Subcutaneous adipose tissue (tissue), 4 donors: Measurements from ENCODE around the gene RFX4. TPM values are rescaled to one million over a fixed set of nuclear protein-coding genes. Genes with fewer than 3 reads are reported as not detected.

Experiments used
- total RNA-seq, 4 donors: library from RNA; depleted of rRNA; stranded (reverse); fragments of >200 nt; gene quantifications; one replicate each; pipeline ENCODE4 v1.1.0, GENCODE V29; 2016
- TF ChIP-seq, protein P1 (sequence below): fragments of 450-650 bp; IDR thresholded peaks from one replicate; pipeline ENCODE4 v1.5.1; 2016; ENCODE audit warnings: low read depth, mild to moderate bottlenecking, control low read depth, antibody characterized with exemption, moderate library complexity

The RFX4 gene
- total RNA-seq, 4 donors from 2014 or later: 0.38 TPM; not detected in 3

DNA sequence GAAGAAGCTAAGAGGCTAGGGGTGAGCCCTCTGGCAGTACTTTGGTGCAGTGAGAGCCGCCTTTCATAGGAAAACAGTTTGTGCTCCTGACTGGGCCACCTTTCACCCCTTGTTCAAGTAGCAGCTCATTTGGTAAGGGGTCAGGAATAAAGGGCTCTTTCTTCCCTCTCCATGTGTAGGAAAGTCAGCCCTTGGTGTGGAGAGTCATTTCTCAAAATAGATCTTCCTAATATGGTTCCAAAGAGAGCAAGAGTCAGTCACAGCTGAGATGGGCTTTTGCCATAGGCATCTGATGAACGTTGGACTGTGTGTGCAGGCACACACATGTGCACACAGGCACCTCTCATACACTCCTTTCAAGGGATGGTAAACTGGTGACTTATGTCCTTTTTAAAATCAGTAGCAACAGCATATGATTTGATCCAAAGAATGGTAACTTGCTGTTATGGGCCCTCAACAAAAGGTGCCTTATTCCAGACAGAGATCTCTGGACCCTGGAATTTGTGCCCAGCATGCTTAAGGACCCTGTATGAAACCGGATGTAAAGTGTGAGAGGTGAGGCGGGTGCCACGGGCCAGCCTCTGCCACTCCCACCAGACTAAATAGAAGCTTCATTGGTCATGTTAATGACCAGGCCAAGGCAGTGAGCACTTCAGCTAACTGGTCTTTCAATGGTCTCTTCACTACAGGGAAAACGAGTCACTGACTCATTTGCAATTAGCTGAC is 175.0 kb downstream of the RFX4 start:
- TF ChIP-seq, protein P1, sequence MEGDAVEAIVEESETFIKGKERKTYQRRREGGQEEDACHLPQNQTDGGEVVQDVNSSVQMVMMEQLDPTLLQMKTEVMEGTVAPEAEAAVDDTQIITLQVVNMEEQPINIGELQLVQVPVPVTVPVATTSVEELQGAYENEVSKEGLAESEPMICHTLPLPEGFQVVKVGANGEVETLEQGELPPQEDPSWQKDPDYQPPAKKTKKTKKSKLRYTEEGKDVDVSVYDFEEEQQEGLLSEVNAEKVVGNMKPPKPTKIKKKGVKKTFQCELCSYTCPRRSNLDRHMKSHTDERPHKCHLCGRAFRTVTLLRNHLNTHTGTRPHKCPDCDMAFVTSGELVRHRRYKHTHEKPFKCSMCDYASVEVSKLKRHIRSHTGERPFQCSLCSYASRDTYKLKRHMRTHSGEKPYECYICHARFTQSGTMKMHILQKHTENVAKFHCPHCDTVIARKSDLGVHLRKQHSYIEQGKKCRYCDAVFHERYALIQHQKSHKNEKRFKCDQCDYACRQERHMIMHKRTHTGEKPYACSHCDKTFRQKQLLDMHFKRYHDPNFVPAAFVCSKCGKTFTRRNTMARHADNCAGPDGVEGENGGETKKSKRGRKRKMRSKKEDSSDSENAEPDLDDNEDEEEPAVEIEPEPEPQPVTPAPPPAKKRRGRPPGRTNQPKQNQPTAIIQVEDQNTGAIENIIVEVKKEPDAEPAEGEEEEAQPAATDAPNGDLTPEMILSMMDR: no peak

DNA sequence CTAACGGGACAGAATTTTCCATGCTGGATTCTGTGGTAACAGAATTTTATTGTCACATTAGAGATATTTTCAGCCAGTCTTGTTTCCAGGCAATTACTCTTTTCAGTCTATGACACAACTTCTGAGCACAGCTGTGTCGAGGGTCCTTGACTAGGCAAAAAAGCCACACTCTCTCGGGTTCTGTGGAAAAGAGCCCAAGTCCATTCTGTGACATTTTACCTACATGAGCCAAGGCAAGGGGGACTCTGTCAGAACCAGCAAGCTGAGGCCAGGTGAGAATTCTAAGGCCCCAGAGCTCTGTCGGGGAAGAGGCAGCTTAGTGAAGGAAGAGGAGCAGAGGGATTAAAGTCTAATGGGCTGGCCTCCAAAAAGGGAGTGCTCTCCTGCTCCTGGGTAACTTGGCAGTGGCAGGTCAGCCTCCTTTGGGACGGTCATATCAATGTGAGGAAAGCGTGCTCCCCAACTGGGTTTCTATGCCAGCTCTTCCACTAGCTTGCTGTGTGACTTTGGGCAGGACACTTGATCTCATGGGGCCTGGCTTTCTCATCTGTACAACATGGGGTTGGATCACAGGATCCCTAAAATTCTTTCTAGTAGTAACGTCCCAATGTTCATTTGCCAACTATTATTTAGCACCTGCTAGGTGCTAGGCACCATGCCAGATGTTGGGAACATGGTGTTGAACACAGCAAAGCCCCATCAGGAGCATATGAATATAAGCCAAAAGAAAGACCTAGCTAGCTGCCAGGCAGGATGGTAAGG is 175.7 kb downstream of the RFX4 start:
- TF ChIP-seq, protein P1: no peak

DNA sequence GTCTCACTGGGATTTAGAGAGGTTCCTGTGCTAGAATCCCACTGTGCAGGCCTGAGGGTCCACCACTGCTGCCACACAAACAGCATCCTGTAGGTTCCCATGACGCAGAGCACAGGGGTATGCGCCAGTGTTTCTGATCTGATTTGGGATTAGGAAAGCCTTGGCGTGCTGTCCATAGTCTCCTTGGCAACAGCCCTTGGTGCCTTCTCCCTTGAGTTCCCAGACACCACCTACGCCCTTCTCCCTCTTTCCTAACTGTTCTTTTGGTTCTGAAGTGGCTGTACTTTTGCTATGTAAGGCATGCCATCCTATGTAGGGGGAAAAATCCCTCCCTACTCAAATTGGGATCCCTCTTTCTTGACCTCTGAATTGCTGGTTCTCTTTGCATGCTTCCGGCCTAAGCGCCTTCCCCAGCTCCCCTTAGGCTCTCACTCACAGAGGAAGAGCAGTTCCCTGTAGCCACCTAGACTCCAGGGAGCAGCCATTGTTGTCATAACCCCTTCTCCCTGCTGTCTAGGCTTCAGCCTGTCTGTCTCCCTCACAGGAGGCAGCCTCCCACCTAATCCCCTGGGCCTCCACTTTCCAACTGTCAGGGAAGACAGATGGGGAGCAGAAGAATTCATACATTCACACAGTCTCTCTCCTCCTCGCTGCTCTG is 176.9 kb downstream of the RFX4 start:
- TF ChIP-seq, protein P1: no peak

DNA sequence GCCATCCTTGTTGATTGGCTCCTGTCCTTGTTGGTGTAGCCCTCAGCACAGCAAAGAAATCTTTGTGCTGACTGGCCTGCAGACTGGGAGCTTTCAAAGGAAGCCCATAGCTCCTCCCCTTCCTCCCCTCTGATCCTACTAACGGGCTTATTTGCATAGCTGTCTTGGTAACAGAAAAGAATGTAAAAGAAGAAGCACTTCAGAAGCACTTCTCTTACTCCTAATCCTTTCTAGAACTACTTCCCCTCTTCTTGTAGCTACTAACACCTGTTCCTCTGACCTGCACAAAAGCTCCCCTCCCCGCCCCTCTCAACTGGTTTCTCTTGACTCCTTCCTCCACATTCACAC is 177.4 kb downstream of the RFX4 start:
- TF ChIP-seq, protein P1: no peak

DNA sequence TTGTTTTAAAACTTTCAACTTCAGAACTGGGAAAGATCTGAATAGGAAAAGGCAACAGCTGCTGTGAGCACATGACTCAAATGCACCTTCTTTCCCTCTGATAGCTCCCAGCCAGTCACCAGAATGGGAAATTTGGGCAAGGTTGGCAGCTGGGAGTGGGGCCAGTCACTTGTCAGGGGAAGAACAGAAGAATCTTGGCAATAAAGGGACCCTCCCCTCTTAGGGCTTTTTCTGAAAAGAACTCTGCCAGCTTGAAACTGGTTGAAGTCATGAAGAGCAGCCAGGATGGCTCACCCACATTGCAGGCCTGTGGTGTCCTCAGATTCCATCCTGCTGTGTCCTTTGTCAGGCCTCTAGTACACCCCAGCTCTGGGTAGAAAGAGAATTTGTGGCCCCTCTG is 181.4 kb downstream of the RFX4 start:
- TF ChIP-seq, protein P1: no peak

DNA sequence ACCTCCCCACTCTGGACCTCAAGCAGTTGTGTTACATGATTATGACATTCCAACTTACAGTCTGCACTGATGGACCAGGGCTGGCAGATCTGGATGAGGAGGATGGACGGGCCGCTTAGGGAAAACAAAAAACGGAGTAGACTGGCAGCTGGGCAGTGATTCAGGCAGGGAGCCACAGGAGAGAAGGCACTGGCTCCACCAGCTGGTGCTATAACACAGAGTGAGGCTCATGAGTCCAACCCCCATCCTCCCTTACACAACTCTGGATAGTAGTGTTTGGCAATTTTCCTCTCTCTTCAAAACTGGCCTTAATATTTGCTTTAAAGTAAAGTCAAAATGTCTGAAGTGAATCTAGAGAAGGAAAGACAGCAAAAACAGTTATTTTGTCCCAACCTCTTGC is 181.9 kb downstream of the RFX4 start:
- TF ChIP-seq, protein P1: no peak

DNA sequence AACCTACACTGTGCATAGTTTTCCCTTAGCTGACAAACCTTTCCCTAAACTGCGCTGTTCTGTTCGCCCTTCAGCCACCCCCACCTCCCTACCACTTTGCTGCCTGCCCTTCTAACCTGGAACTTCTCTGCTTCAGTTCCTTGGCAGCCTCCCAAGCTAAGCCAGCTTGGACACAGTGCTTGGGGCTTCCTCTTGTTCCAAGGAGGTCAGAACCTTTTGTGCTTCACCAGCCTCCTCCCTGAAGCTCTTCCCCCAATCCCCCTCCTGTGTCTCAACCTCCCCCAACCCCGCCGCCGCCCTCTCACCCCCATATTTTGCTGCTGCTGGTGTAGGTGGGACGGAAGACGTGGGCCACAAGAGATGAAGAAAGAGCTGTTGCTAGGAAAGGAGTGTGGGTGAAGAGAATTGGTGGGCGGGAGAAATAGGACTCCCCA is 183.6 kb downstream of the RFX4 start:
- TF ChIP-seq, protein P1: no peak
